GM06990 (cell line): ENCODE results near the gene RMC1.
"Not testable (repeated sequence)": the region's sequence is repeated elsewhere in the genome, so short reads cannot be mapped to it uniquely, and the experiment has no call there.

Experiments
- DNase-seq: peaks from one replicate; pipeline ENCODE4 v3.0.0-alpha.2; 2011; ENCODE audit not compliant: insufficient read length; ENCODE audit errors: extremely low read depth
- H3K27me3 ChIP-seq: replicated peaks from 2 replicates; pipeline ENCODE4 v1.6.0; 2011; ENCODE audit warnings: low read length; ENCODE audit not compliant: control insufficient read depth, insufficient read depth
- H3K36me3 ChIP-seq: 2 replicates; pipeline ENCODE4 v1.5.1; 2011; ENCODE audit warnings: low read length; ENCODE audit not compliant: control insufficient read depth, insufficient read depth
- H3K4me3 ChIP-seq: replicated peaks from 2 replicates; pipeline ENCODE4 v1.5.1; 2011; ENCODE audit warnings: low read depth, mild to moderate bottlenecking, control low read depth, low read length
- CTCF ChIP-seq: IDR thresholded peaks from 2 replicates; pipeline ENCODE4 v1.5.1; 2011; ENCODE audit warnings: low read length, control low read depth, mild to moderate bottlenecking, inconsistent platforms; ENCODE audit not compliant: insufficient read depth, poor library complexity, severe bottlenecking

Gene RMC1

GRCh38 chr18:23548719-23549118, 45.4 kb downstream of the RMC1 start:
- no peak for DNase-seq
- no peak overlapping the region for H3K4me3 ChIP-seq
- no peak for TF ChIP-seq CTCF
- H3K27me3 ChIP-seq = no peaks in the 10 kb centered on the region
- peaks cover 20% of the 10 kb centered on the region for H3K36me3 ChIP-seq

DNA sequence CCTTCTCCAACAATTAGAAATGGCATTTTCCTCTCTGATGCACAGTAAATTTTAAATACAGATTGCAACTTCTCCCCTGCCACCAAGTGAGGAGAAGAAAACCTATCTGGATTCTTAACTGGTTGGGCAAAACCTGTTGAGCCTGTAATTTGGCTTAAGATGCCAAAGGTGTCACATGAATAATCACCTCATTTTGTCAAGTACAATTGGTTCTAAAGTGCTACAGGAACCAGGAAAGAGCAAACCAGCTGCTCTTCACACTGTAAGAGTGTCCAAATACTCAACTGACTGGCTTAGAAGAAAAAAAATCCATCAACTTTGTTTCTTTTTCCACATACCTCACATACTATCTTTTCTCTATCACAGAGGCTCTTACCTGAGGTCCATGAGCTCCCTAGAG, 47.6 kb downstream of the RMC1 start:
- no peak for TF ChIP-seq CTCF
- Histone ChIP-seq H3K4me3 (no peak overlapping the region), H3K27me3 (no peaks in the 10 kb centered on the region), H3K36me3 (peaks cover 22% of the 10 kb centered on the region)
- DNase-seq = no peak

GRCh38 chr18:23551978-23552377, 48.7 kb downstream of the RMC1 start:
- DNase-seq = no peak
- TF ChIP-seq CTCF = no peak
- no peak overlapping the region for H3K4me3 ChIP-seq
- H3K36me3 ChIP-seq = peaks cover 29% of the 10 kb centered on the region
- H3K27me3 ChIP-seq = no peaks in the 10 kb centered on the region

GRCh38 chr18:23552505-23552904, 49.2 kb downstream of the RMC1 start:
- TF ChIP-seq CTCF = no peak
- H3K36me3 ChIP-seq = peaks cover 30% of the 10 kb centered on the region
- DNase-seq = no peak
- no peak overlapping the region for H3K4me3 ChIP-seq
- H3K27me3 ChIP-seq = no peaks in the 10 kb centered on the region

GRCh38 chr18:23553887-23554286, 50.6 kb downstream of the RMC1 start:
- Histone ChIP-seq H3K36me3 (peaks cover 30% of the 10 kb centered on the region), H3K27me3 (no peaks in the 10 kb centered on the region), H3K4me3 (no peak overlapping the region)
- no peak for TF ChIP-seq CTCF
- DNase-seq = no peak

- H3K4me3 ChIP-seq = no peak overlapping the region
- no peak for TF ChIP-seq CTCF
- H3K27me3 ChIP-seq = no peaks in the 10 kb centered on the region
- H3K36me3 ChIP-seq = peaks cover 34% of the 10 kb centered on the region
- no peak for DNase-seq
Observed at GRCh38 chr18:23556145-23556780, 53.0 kb downstream of the RMC1 start.

GRCh38 chr18:23557511-23557910, 54.2 kb downstream of the RMC1 start:
- H3K36me3 ChIP-seq = peaks cover 33% of the 10 kb centered on the region
- not testable (repeated sequence) for H3K27me3 ChIP-seq, DNase-seq

More at GRCh38 chr18:23557511-23557910, 54.2 kb downstream of the RMC1 start:
- not testable (repeated sequence) for H3K4me3 ChIP-seq
